Left ventricle myocardium inferior (tissue), 1 donor: Measurements from ENCODE around the gene MYOD1. TPM values are rescaled to one million over a fixed set of nuclear protein-coding genes. Genes with fewer than 3 reads are reported as not detected.
A peak's percentile ranks its signal among the peaks of the same experiment; 100 is the strongest.

ENCODE experiments used
- DNase-seq: peaks from one replicate; pipeline ENCODE4 v3.0.0-alpha.2; 2020
- H3K27ac ChIP-seq: fragments of 200-600 bp; replicated peaks from 2 replicates; pipeline ENCODE4 v1.8.0; 2021
- H3K27me3 ChIP-seq: fragments of 200-600 bp; 2 replicates; pipeline ENCODE4 v1.8.0; 2021; ENCODE audit warnings: low read depth
- H3K36me3 ChIP-seq: fragments of 200-600 bp; 2 replicates; pipeline ENCODE4 v1.8.0; 2021
- H3K4me1 ChIP-seq: fragments of 200-600 bp; 2 replicates; pipeline ENCODE4 v1.8.0; 2021
- H3K4me3 ChIP-seq: fragments of 200-600 bp; 2 replicates; pipeline ENCODE4 v1.8.0; 2021; ENCODE audit warnings: mild to moderate bottlenecking, moderate library complexity
- H3K9me3 ChIP-seq: fragments of 200-600 bp; replicated peaks from 2 replicates; pipeline ENCODE4 v1.8.0; 2021
- intact Hi-C: fragments of 100-400 bp; cut with micrococcal nuclease; formaldehyde crosslinking; loops from one replicate; pipeline ENCODE4 v1.11.0; 2022
- total RNA-seq: library from RNA; stranded (reverse); fragmentation: NEBNext Ultra II Directional; extraction: Animal tissue kit (Norgen Biotek cat#: 25700); gene quantifications from one replicate; pipeline ENCODE4 v1.2.1, GENCODE V29; 2021
- TF ChIP-seq, protein P1 (sequence below): fragments of 200-600 bp; IDR thresholded peaks from 2 replicates; pipeline ENCODE4 v1.8.0; 2021; ENCODE audit warnings: antibody characterized with exemption, mild to moderate bottlenecking, borderline replicate concordance
- donor health status: DM: no; HTN: yes; CAD: no; lungs with severe emphysema.

MYOD1 gene
- total RNA-seq, 1 donor from 2014 or later, result not detected

DNA sequence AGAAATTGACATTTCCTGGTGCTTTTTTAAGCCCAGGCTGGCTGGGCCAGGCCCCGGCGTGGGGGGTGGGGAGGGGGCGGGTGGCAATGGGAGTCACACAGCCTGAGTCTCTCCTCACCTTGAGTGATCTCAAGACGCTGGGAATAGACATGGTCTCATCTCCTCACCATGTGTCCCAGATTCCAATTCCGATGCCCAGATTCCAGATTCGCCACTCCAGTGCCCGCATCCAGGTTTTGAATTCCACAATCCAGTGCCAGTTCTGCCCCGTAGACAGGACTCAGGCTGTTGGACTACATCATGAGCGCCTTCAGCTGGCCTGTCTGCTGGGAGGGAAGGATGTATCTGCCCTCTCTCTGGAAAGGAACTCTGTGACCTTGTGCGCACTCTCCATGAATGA, 34.3 kb downstream of the MYOD1 start:
- intact Hi-C loops, result no loop called here
- Histone ChIP-seq H3K4me3 (no peak overlapping the region), H3K27ac (no peak overlapping the region), H3K36me3 (no peaks in the 10 kb centered on the region), H3K27me3 (peaks cover 19% of the 10 kb centered on the region), H3K9me3 (peaks cover 8% of the 10 kb centered on the region), H3K4me1 (peaks cover 10% of the 10 kb centered on the region)
- no peak for DNase-seq
- TF ChIP-seq, protein P1, sequence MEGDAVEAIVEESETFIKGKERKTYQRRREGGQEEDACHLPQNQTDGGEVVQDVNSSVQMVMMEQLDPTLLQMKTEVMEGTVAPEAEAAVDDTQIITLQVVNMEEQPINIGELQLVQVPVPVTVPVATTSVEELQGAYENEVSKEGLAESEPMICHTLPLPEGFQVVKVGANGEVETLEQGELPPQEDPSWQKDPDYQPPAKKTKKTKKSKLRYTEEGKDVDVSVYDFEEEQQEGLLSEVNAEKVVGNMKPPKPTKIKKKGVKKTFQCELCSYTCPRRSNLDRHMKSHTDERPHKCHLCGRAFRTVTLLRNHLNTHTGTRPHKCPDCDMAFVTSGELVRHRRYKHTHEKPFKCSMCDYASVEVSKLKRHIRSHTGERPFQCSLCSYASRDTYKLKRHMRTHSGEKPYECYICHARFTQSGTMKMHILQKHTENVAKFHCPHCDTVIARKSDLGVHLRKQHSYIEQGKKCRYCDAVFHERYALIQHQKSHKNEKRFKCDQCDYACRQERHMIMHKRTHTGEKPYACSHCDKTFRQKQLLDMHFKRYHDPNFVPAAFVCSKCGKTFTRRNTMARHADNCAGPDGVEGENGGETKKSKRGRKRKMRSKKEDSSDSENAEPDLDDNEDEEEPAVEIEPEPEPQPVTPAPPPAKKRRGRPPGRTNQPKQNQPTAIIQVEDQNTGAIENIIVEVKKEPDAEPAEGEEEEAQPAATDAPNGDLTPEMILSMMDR, result no peak

DNA sequence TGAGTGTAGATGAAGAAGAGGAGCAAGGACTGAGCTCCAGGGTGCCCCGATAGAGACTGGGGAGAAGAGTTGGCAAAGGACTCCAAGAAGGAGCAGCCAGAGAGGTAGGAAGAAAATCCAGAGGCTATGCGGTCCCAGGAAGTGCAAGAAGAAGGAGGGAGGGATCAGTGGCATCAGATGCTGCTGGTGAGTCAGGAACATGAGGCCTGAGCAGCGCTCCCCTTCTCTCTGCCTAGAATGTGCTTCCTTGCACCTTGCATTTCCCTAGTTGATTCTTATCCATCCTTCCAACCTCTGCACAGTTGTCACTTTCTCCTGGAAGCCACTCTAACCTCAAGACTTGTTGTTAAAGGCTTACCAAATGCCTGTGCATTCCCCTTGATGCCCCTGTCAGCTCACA, 36.5 kb downstream of the MYOD1 start:
- peaks cover 7% of the 10 kb centered on the region for H3K4me1 ChIP-seq
- no peak overlapping the region for H3K27ac ChIP-seq
- H3K9me3 ChIP-seq, result peaks cover 12% of the 10 kb centered on the region
- no peak overlapping the region for H3K4me3 ChIP-seq
- no peak for DNase-seq
- intact Hi-C loops, result no loop called here
- peaks cover 19% of the 10 kb centered on the region for H3K27me3 ChIP-seq
- TF ChIP-seq, protein P1, result no peak
- no peaks in the 10 kb centered on the region for H3K36me3 ChIP-seq

DNA sequence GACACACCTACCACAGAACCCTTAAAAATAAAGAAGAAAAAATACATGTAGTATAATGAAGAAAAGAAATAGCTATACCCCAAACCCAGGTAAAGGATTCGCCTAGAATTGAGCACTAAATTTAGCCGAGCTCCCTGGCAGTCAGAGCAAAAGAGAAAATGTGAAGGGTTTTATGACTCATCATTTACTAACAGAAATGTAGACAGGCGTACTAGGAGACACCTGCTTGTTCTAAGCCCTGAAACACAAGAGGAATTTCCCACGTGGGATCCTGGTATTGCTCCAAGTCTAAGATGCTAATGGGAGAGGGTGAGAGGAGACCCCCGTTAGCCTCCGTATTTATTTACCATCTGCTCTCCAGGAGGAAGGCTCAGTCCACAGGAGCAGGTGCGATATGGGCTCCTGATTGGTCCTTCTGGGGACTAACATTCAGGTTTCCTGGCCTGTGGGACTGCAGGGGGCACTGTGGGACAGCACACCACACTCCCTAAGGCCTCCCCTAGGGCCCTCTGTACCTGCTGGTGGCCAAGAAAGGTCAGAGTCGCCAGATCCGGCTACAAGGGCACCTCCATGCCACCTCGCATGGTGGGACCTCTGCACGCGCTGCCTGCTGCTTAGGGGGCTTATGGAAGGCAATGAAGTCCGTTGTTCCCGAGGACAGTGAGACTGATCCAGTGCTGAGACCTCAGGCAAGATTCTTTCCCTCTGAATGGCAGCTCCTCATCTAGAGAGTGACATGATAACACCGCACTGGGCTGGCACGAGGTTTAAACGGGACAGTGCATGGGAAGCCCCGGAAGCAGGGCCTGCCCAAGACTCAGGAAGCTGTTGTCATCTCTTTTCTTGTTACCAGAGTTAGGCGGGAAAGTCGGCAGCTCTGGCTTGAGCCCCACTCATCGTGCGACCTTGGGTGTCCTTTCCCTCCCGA, 41.0 kb downstream of the MYOD1 start:
- DNase-seq, result peak; percentile 51

DNA sequence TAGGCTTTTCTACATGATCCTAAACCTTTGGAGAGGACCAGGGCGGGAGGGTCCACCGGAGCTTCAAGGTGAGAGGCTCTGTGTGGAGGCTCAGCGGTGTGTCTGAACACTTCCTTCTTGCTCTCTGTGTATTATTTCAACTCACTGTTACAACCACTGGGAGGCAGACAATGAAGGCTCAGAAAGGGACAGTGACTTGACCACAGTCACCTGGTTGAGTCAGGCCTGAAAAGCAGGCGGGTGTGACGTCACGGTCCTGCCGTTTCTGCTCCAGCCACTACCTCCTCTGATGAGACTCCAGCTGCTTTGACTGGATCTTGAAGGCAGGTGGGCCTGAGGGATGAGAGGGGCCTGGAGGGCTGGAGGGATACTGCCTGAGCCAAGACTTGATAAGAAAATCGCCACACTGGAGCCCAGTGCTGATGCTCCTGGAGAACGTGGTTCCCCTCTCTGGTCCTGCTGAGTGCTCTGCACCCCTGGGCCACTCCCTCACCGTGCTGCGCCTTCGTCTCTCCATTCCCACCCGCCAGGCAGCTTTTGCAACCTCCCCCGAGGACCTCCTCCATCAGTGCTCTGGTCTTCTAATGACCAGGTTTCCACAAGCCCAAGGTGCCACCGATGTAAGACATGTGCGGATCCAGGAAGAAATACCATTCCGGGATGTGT, 43.1 kb downstream of the MYOD1 start:
- intact Hi-C loops, result loop anchor here (10.0 kb wide), 1 partner anchor 212 kb away; no protein-coding TSS in a partner anchor
- no peak for DNase-seq
- peaks cover 12% of the 10 kb centered on the region for H3K9me3 ChIP-seq

More for the DNA sequence above, 41.0 kb downstream of the MYOD1 start:
- Histone ChIP-seq H3K9me3 (peaks cover 12% of the 10 kb centered on the region), H3K4me3 (no peak overlapping the region), H3K4me1 (peaks cover 7% of the 10 kb centered on the region), H3K36me3 (no peaks in the 10 kb centered on the region), H3K27me3 (peaks cover 12% of the 10 kb centered on the region), H3K27ac (no peak overlapping the region)
- intact Hi-C loops, result loop anchor here (10.0 kb wide), 1 partner anchor 214 kb away; no protein-coding TSS in a partner anchor
- TF ChIP-seq, protein P1, result peak; percentile 69

DNA sequence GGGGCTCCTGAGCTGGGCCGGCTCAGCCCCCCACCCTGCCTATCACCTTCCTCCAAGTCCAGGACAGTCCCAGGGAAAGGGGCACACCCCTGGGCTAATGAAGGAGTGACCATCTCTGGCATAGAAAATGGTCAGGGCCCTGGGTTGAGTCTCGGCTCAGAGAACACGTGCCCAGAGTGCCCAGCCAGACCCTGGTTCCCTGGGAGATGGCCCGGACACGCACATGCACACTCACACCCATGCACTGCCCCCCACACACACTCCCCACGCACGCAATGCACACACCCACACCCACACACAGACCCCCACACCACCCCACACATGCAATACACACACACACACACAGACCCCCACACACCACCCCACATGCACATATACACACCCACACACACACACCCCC, 43.9 kb downstream of the MYOD1 start:
- H3K9me3 ChIP-seq, result peaks cover 9% of the 10 kb centered on the region
- H3K27ac ChIP-seq, result no peak overlapping the region
- H3K4me3 ChIP-seq, result no peak overlapping the region
- intact Hi-C loops, result loop anchor here (10.0 kb wide), 1 partner anchor 212 kb away; no protein-coding TSS in a partner anchor
- TF ChIP-seq, protein P1, result no peak
- no peaks in the 10 kb centered on the region for H3K36me3 ChIP-seq
- H3K27me3 ChIP-seq, result peaks cover 2% of the 10 kb centered on the region
- peaks cover 7% of the 10 kb centered on the region for H3K4me1 ChIP-seq
- DNase-seq, result no peak

More for the DNA sequence above, 43.1 kb downstream of the MYOD1 start:
- H3K4me1 ChIP-seq, result peaks cover 7% of the 10 kb centered on the region
- TF ChIP-seq, protein P1, result no peak
- H3K36me3 ChIP-seq, result no peaks in the 10 kb centered on the region
- no peak overlapping the region for H3K27ac ChIP-seq
- H3K4me3 ChIP-seq, result no peak overlapping the region
- H3K27me3 ChIP-seq, result peaks cover 2% of the 10 kb centered on the region
